ENCODE data around the gene SH3GL3.

SH3GL3 gene

GRCh38 chr15:83537606-83538005, 90.5 kb downstream of the SH3GL3 start:
- Histone ChIP-seq H3K4me3 (ENCODE audit: low read length, poor library complexity, severe bottlenecking) (no peak overlapping the region), H3K4me2 (ENCODE audit: low read depth, low read length, poor library complexity, severe bottlenecking) (no peak overlapping the region), H3K27me3 (ENCODE audit: insufficient read depth, low read length, poor library complexity, severe bottlenecking) (no peaks in the 10 kb centered on the region), H4K20me1 (ENCODE audit: insufficient read depth, low read length, poor library complexity, severe bottlenecking) (no peaks in the 10 kb centered on the region), H2AFZ (ENCODE audit: low read length) (no peak overlapping the region), H3F3A (ENCODE audit: low read depth) (no peaks in the 10 kb centered on the region), H3K36me3 (ENCODE audit: insufficient read depth, low read length) (no peaks in the 10 kb centered on the region), H3K79me2 (ENCODE audit: insufficient read depth, low read length) (no peaks in the 10 kb centered on the region), H3K9me3 (ENCODE audit: insufficient read depth, low read depth, low read length) (no peaks in the 10 kb centered on the region), H3K4me1 (ENCODE audit: insufficient read depth, low read length, poor library complexity, severe bottlenecking) (no peaks in the 10 kb centered on the region), H3K9me2 (replicated peaks; ENCODE audit: low read depth, low read length) (no peaks in the 10 kb centered on the region), H3K9ac (ENCODE audit: low read depth, low read length, poor library complexity, severe bottlenecking) (no peak overlapping the region)
- TF ChIP-seq, protein P1, sequence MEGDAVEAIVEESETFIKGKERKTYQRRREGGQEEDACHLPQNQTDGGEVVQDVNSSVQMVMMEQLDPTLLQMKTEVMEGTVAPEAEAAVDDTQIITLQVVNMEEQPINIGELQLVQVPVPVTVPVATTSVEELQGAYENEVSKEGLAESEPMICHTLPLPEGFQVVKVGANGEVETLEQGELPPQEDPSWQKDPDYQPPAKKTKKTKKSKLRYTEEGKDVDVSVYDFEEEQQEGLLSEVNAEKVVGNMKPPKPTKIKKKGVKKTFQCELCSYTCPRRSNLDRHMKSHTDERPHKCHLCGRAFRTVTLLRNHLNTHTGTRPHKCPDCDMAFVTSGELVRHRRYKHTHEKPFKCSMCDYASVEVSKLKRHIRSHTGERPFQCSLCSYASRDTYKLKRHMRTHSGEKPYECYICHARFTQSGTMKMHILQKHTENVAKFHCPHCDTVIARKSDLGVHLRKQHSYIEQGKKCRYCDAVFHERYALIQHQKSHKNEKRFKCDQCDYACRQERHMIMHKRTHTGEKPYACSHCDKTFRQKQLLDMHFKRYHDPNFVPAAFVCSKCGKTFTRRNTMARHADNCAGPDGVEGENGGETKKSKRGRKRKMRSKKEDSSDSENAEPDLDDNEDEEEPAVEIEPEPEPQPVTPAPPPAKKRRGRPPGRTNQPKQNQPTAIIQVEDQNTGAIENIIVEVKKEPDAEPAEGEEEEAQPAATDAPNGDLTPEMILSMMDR (conservative IDR thresholded peaks at IDR 0.05; ENCODE audit: low read length) = no peak
- no peak for TF ChIP-seq EZH2phosphoT487 (IDR thresholded peaks at IDR 0.05; ENCODE audit: borderline replicate concordance)

- H3K4me2 ChIP-seq (ENCODE audit: low read depth, low read length, poor library complexity, severe bottlenecking) = no peak overlapping the region
- H4K20me1 ChIP-seq (ENCODE audit: insufficient read depth, low read length, poor library complexity, severe bottlenecking) = no peaks in the 10 kb centered on the region
- no peaks in the 10 kb centered on the region for H3K27me3 ChIP-seq (ENCODE audit: insufficient read depth, low read length, poor library complexity, severe bottlenecking)
- no peaks in the 10 kb centered on the region for H3K9me2 ChIP-seq (replicated peaks; ENCODE audit: low read depth, low read length)
- no peaks in the 10 kb centered on the region for H3K9me3 ChIP-seq (ENCODE audit: insufficient read depth, low read depth, low read length)
- no peak overlapping the region for H3K4me3 ChIP-seq (ENCODE audit: low read length, poor library complexity, severe bottlenecking)
- no peak overlapping the region for H2AFZ ChIP-seq (ENCODE audit: low read length)
- H3K36me3 ChIP-seq (ENCODE audit: insufficient read depth, low read length) = no peaks in the 10 kb centered on the region
- no peaks in the 10 kb centered on the region for H3K79me2 ChIP-seq (ENCODE audit: insufficient read depth, low read length)
- no peaks in the 10 kb centered on the region for H3K4me1 ChIP-seq (ENCODE audit: insufficient read depth, low read length, poor library complexity, severe bottlenecking)
- TF ChIP-seq, protein P1 (conservative IDR thresholded peaks at IDR 0.05; ENCODE audit: low read length) = no peak
- no peak for TF ChIP-seq EZH2phosphoT487 (IDR thresholded peaks at IDR 0.05; ENCODE audit: borderline replicate concordance)
- H3F3A ChIP-seq (ENCODE audit: low read depth) = no peaks in the 10 kb centered on the region
- no peak overlapping the region for H3K9ac ChIP-seq (ENCODE audit: low read depth, low read length, poor library complexity, severe bottlenecking)
Observed at GRCh38 chr15:83538682-83539081, 91.5 kb downstream of the SH3GL3 start.

- H3K79me2 ChIP-seq (ENCODE audit: insufficient read depth, low read length) = no peaks in the 10 kb centered on the region
- H3K27me3 ChIP-seq (ENCODE audit: insufficient read depth, low read length, poor library complexity, severe bottlenecking) = no peaks in the 10 kb centered on the region
- H3K9ac ChIP-seq (ENCODE audit: low read depth, low read length, poor library complexity, severe bottlenecking) = no peak overlapping the region
- H2AFZ ChIP-seq (ENCODE audit: low read length) = no peak overlapping the region
- H3K9me2 ChIP-seq (replicated peaks; ENCODE audit: low read depth, low read length) = no peaks in the 10 kb centered on the region
- TF ChIP-seq EZH2phosphoT487 (IDR thresholded peaks at IDR 0.05; ENCODE audit: borderline replicate concordance) = no peak
- TF ChIP-seq, protein P1 (conservative IDR thresholded peaks at IDR 0.05; ENCODE audit: low read length) = no peak
- H3K4me3 ChIP-seq (ENCODE audit: low read length, poor library complexity, severe bottlenecking) = no peak overlapping the region
- H3K36me3 ChIP-seq (ENCODE audit: insufficient read depth, low read length) = no peaks in the 10 kb centered on the region
- no peaks in the 10 kb centered on the region for H4K20me1 ChIP-seq (ENCODE audit: insufficient read depth, low read length, poor library complexity, severe bottlenecking)
- no peaks in the 10 kb centered on the region for H3K9me3 ChIP-seq (ENCODE audit: insufficient read depth, low read depth, low read length)
- no peaks in the 10 kb centered on the region for H3F3A ChIP-seq (ENCODE audit: low read depth)
- no peaks in the 10 kb centered on the region for H3K4me1 ChIP-seq (ENCODE audit: insufficient read depth, low read length, poor library complexity, severe bottlenecking)
- H3K4me2 ChIP-seq (ENCODE audit: low read depth, low read length, poor library complexity, severe bottlenecking) = no peak overlapping the region
Observed at GRCh38 chr15:83545804-83546511, 98.8 kb downstream of the SH3GL3 start.

Measured in Loucy (cell line).